HFFc6 (cell line): ENCODE results near the gene FZR1. TPM values are rescaled to one million over a fixed set of nuclear protein-coding genes. Genes with fewer than 3 reads are reported as not detected.
A peak's percentile ranks its signal among the peaks of the same experiment; 100 is the strongest.

Experiments
- DNase-seq: peaks from one replicate; pipeline ENCODE4 v3.0.0-alpha.2; 2018
- H3K27ac Mint-ChIP-seq: 2 replicates; pipeline ENCODE4 v1.8.0; 2020; ENCODE audit warnings: mild to moderate bottlenecking, mixed read lengths
- H3K27me3 Mint-ChIP-seq: 2 replicates; pipeline ENCODE4 v1.8.0; 2021; ENCODE audit warnings: mild to moderate bottlenecking, moderate library complexity, mixed read lengths; ENCODE audit not compliant: insufficient read depth
- H3K36me3 Mint-ChIP-seq: 2 replicates; pipeline ENCODE4 v1.8.0; 2021; ENCODE audit warnings: low read depth, mixed read lengths
- H3K4me1 Mint-ChIP-seq: 2 replicates; pipeline ENCODE4 v1.8.0; 2020; ENCODE audit warnings: low read depth, mixed read lengths
- H3K4me3 Mint-ChIP-seq: 2 replicates; pipeline ENCODE4 v1.8.0; 2020; ENCODE audit warnings: mild to moderate bottlenecking, moderate library complexity, mixed read lengths
- H3K9me3 Mint-ChIP-seq: 2 replicates; pipeline ENCODE4 v1.8.0; 2020; ENCODE audit warnings: mild to moderate bottlenecking, mixed read lengths
- total RNA-seq, 6 experiments: library from RNA; stranded (reverse); fragmentation: NEBNext Ultra II Directional; extraction: Animal tissue kit (Norgen Biotek cat#: 25700); gene quantifications; 2 replicates in 1 of 6; 3 replicates in 5 of 6; pipeline ENCODE4 v1.2.3, GENCODE V29; 2021
- TF ChIP-seq, protein P1 (sequence below): fragments of 200-600 bp; sonication (generic); IDR thresholded peaks from 2 replicates; pipeline ENCODE4 v1.5.0; 2021; ENCODE audit warnings: antibody characterized with exemption, mild to moderate bottlenecking

Gene FZR1
- total RNA-seq, 6 experiments from 2014 or later, result 43.9 to 56.8 (median 46.0) TPM

DNA sequence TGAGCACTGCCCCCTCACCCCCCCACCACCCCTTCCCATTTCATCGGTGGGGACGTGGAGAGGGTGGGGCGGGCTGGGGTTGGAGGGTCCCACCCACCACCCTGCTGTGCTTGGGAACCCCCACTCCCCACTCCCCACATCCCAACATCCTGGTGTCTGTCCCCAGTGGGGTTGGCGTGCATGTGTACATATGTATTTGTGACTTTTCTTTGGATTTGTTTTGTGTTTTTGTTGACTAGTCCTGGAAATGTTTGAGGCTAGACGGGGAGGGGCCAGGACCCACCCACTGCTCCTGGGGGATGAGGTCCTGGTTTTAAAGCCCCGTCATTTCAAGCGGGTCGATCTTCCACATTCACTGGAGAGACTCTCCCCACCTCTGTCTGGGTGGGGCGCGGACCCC, 29.9 kb downstream of the FZR1 start:
- Mint-ChIP-seq H3K4me3 (no peak overlapping the region), H3K27ac (no peak overlapping the region), H3K4me1 (no peaks in the 10 kb centered on the region), H3K27me3 (peaks cover 6% of the 10 kb centered on the region), H3K36me3 (peaks cover 9% of the 10 kb centered on the region), H3K9me3 (no peaks in the 10 kb centered on the region)
- TF ChIP-seq, protein P1, sequence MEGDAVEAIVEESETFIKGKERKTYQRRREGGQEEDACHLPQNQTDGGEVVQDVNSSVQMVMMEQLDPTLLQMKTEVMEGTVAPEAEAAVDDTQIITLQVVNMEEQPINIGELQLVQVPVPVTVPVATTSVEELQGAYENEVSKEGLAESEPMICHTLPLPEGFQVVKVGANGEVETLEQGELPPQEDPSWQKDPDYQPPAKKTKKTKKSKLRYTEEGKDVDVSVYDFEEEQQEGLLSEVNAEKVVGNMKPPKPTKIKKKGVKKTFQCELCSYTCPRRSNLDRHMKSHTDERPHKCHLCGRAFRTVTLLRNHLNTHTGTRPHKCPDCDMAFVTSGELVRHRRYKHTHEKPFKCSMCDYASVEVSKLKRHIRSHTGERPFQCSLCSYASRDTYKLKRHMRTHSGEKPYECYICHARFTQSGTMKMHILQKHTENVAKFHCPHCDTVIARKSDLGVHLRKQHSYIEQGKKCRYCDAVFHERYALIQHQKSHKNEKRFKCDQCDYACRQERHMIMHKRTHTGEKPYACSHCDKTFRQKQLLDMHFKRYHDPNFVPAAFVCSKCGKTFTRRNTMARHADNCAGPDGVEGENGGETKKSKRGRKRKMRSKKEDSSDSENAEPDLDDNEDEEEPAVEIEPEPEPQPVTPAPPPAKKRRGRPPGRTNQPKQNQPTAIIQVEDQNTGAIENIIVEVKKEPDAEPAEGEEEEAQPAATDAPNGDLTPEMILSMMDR, result no peak
- DNase-seq, result no peak

DNA sequence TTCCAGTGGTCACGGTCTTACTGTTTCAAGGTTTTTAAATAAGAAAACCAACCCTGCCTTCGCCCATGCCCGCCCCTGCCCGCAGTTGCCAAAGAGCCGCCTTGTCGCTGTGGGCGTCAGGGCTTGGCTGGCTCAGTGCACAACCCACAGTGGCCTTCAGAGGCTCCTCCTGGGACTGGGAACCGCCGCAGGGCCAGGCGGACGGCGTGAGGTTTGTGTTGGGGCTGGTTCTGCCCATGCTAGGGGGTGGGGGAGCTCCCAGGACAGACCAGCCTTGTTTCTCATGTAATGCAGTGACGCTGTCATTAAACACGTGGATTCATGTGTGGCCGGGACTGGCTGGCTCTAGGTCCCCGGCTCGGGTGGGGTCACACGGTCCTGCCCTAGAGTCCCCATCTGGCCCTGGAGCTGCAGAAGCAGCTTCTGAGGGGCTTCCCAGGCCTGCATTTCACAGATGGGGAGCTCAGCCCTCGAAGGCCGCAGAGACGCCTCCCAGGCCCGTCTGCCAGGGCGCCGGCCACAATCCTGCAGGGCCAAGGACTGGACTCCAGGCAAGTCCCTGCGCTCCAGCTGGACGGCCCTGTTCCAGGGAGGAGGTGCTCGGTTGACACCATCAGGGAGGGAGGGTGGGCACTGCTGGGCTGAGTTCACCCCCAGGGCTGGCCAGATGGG, 30.5 kb downstream of the FZR1 start:
- H3K36me3 Mint-ChIP-seq, result peaks cover 9% of the 10 kb centered on the region

DNA sequence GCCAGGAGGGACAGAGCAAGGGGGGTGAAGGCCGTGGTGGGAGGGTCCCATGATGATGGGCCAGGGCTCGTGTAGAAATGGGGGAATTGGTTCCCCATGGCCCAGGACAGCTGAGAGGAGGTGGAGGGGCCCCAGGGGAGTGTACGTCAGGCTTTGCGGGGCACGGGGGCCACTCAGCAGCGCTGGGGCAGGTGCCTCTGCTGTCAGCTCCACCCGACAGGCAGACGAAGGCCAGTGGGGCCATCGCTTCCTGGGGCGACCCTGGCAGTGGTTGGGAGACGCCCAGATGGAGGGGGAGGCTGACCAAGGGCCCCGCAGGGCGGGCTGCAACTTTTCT, 31.0 kb downstream of the FZR1 start:
- no peak for DNase-seq
- Mint-ChIP-seq H3K27me3 (peaks cover 6% of the 10 kb centered on the region), H3K4me1 (no peaks in the 10 kb centered on the region), H3K9me3 (no peaks in the 10 kb centered on the region), H3K4me3 (no peak overlapping the region), H3K27ac (peak overlapping the region; percentile 28; the same call in 1 of the 2 replicates), H3K36me3 (peaks cover 9% of the 10 kb centered on the region)
- TF ChIP-seq, protein P1, result no peak

More for the DNA sequence above, 30.5 kb downstream of the FZR1 start:
- Mint-ChIP-seq H3K4me3 (no peak overlapping the region), H3K9me3 (no peaks in the 10 kb centered on the region), H3K4me1 (no peaks in the 10 kb centered on the region), H3K27ac (no peak overlapping the region), H3K27me3 (peaks cover 6% of the 10 kb centered on the region)
- no peak for DNase-seq
- TF ChIP-seq, protein P1, result no peak

DNA sequence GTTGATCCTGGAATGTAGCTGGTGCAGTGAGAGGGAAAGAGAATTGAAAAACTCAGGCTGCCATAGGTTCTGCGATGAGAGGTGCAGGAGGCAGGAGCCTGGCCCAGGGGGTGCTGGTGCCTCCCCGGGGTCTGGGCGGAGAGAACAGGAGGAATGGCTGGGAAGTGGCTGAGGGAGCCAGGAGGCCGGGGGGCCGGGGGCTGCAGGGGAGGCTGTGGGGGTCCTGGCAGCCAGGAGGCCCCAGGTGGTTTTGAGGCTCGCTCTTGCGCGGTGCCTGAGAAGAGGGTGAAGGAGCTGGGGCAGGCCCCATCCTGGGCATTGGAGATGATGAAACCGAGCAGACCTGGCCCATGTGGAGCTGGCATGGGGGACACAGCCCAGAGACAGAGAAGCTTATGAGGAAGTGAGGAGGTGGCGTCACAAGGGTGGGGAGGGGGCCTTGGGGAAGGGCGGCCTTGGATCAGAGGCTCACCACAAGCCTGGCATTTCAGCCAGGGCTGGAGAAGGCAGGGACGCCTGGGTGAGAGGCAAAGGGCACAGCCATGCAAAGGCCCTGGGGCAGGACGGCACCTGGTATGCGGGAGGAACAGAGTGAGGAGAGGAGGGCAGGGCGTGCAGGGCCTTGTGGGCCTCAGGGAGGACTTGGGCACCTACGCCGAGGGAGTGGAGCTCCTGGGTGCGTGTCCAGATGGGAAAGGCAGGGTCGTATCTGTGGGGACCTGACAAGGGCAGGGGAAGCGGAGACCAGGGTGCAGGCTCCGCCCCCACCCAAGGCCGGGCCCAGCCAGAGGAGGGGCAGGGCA, 31.5 kb downstream of the FZR1 start:
- Mint-ChIP-seq H3K4me1 (no peaks in the 10 kb centered on the region), H3K27me3 (peaks cover 6% of the 10 kb centered on the region), H3K4me3 (no peak overlapping the region), H3K9me3 (no peaks in the 10 kb centered on the region), H3K36me3 (peaks cover 9% of the 10 kb centered on the region), H3K27ac (peak overlapping the region; percentile 28)
- DNase-seq, result no peak
- TF ChIP-seq, protein P1, result no peak

DNA sequence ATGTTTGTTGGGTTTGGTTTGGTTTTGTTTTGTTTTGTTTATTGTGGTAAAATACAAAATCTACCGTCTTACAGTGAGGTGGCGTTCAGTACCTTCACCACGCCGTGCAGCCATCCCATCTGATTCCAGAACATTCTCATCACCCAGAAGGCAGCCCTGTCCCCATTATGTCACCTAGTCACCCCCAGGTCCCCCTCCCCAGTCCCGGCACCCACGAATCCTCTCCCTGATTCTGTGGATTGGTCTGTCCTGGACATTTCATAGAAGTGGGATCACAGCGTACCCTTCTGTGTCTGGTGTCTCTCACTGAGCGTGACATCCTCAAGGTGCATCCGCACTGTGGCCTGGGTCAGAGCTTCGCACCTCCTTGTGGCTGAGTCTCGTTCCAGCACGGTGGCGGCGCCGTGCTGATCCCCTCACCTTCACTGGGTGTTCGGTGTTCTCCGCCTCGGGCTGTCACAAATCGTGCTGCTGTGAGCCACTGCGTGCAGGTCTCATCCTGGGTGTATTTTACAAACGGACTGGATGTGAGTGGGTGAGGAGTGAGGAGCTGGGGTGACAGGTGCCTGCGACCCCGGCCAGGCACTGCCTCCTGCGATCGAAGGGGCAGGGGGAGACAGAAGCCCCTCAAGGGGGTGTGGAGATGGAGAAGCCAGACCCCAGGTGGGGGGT, 32.3 kb downstream of the FZR1 start:
- no peak for DNase-seq
- H3K4me1 Mint-ChIP-seq, result no peaks in the 10 kb centered on the region
- peaks cover 9% of the 10 kb centered on the region for H3K36me3 Mint-ChIP-seq
- no peaks in the 10 kb centered on the region for H3K9me3 Mint-ChIP-seq
- peaks cover 6% of the 10 kb centered on the region for H3K27me3 Mint-ChIP-seq
- no peak overlapping the region for H3K4me3 Mint-ChIP-seq
- TF ChIP-seq, protein P1, result no peak
- no peak overlapping the region; the same call in 1 of the 2 replicates for H3K27ac Mint-ChIP-seq
